ENCODE measurements around the gene LLCFC1.

The LLCFC1 gene

GRCh38 chr7:142984297-142984696 is 45.0 kb downstream of the LLCFC1 start:
- no peaks in the 10 kb centered on the region for H3K36me3 ChIP-seq (replicated peaks; ENCODE audit: low read depth, low read length)

More at GRCh38 chr7:142984297-142984696, 45.0 kb downstream of the LLCFC1 start:
- H2AFZ ChIP-seq (ENCODE audit: low read depth, low read length) = no peak overlapping the region
- H3K27ac ChIP-seq (ENCODE audit: low read length) = no peak overlapping the region
- H3K9me3 ChIP-seq (ENCODE audit: insufficient read depth, low read length) = no peaks in the 10 kb centered on the region
- no peaks in the 10 kb centered on the region for H3K79me2 ChIP-seq (ENCODE audit: low read length)
- H4K20me1 ChIP-seq (ENCODE audit: insufficient read depth, low read length) = no peaks in the 10 kb centered on the region
- no peak overlapping the region for H3K4me3 ChIP-seq (ENCODE audit: low read length)
- TF ChIP-seq EZH2phosphoT487 (IDR thresholded peaks at IDR 0.05; ENCODE audit: low read depth) = no peak
- TF ChIP-seq, protein P1, sequence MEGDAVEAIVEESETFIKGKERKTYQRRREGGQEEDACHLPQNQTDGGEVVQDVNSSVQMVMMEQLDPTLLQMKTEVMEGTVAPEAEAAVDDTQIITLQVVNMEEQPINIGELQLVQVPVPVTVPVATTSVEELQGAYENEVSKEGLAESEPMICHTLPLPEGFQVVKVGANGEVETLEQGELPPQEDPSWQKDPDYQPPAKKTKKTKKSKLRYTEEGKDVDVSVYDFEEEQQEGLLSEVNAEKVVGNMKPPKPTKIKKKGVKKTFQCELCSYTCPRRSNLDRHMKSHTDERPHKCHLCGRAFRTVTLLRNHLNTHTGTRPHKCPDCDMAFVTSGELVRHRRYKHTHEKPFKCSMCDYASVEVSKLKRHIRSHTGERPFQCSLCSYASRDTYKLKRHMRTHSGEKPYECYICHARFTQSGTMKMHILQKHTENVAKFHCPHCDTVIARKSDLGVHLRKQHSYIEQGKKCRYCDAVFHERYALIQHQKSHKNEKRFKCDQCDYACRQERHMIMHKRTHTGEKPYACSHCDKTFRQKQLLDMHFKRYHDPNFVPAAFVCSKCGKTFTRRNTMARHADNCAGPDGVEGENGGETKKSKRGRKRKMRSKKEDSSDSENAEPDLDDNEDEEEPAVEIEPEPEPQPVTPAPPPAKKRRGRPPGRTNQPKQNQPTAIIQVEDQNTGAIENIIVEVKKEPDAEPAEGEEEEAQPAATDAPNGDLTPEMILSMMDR (IDR thresholded peaks at IDR 0.05; ENCODE audit: low read depth, low read length) = no peak
- no peaks in the 10 kb centered on the region for H3K4me1 ChIP-seq (ENCODE audit: low read length)
- H3K4me2 ChIP-seq (ENCODE audit: low read length) = no peak overlapping the region
- H3K27me3 ChIP-seq (ENCODE audit: low read depth, low read length) = no peaks in the 10 kb centered on the region
- H3K9ac ChIP-seq (ENCODE audit: low read length) = no peak overlapping the region
